ENCODE measurements around the gene TLL1. TPM values are rescaled to one million over a fixed set of nuclear protein-coding genes. Genes with fewer than 3 reads are reported as not detected.

TLL1 gene
- total RNA-seq, 3 donors from 2014 or later = 4.0 to 11.5 (median 4.3) TPM

DNA sequence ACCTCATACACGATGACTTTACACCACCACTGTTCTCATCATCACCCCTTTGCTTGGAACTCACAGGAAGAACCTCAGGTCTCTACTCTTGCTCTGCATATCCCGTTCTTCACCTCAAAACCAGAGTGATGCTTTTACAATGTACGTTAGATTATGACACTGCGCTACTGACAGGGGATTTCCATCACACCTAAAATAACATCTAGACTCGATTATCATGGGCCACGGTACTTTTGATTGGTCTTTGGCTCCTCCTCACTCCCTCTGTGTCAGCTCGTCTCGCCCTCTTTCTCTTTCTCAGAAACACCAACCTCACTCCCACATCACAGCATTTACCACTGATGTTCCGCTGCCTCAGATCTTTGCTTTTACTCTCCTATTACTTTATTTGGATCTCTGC, 172.4 kb downstream of the TLL1 start:
- H3K27me3 ChIP-seq = no peaks in the 10 kb centered on the region
- H3K36me3 ChIP-seq = no peaks in the 10 kb centered on the region
- no peak overlapping the region for H3K4me3 ChIP-seq
- H3K4me1 ChIP-seq = no peaks in the 10 kb centered on the region
- intact Hi-C loops (cut with DNase I; ENCODE audit: low total_unique reads) = no loop called here
- H3K9me3 ChIP-seq = no peaks in the 10 kb centered on the region
- TF ChIP-seq POLR2A (IDR thresholded peaks at IDR 0.05) (no peak), POLR2AphosphoS5 (IDR thresholded peaks at IDR 0.05) (no peak)
- TF ChIP-seq, protein P1, sequence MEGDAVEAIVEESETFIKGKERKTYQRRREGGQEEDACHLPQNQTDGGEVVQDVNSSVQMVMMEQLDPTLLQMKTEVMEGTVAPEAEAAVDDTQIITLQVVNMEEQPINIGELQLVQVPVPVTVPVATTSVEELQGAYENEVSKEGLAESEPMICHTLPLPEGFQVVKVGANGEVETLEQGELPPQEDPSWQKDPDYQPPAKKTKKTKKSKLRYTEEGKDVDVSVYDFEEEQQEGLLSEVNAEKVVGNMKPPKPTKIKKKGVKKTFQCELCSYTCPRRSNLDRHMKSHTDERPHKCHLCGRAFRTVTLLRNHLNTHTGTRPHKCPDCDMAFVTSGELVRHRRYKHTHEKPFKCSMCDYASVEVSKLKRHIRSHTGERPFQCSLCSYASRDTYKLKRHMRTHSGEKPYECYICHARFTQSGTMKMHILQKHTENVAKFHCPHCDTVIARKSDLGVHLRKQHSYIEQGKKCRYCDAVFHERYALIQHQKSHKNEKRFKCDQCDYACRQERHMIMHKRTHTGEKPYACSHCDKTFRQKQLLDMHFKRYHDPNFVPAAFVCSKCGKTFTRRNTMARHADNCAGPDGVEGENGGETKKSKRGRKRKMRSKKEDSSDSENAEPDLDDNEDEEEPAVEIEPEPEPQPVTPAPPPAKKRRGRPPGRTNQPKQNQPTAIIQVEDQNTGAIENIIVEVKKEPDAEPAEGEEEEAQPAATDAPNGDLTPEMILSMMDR (IDR thresholded peaks at IDR 0.05) = no peak
- no peak overlapping the region for H3K27ac ChIP-seq
- DNase-seq (ENCODE audit: low spot score in 2 of 2) = no peak

GRCh38 chr4:166049036-166049435, 176.0 kb downstream of the TLL1 start:
- H3K27me3 ChIP-seq = no peaks in the 10 kb centered on the region
- H3K36me3 ChIP-seq = no peaks in the 10 kb centered on the region
- no peak overlapping the region for H3K27ac ChIP-seq
- intact Hi-C loops (cut with DNase I; ENCODE audit: low total_unique reads) = no loop called here
- TF ChIP-seq, protein P1 (IDR thresholded peaks at IDR 0.05) = no peak
- TF ChIP-seq POLR2AphosphoS5 (IDR thresholded peaks at IDR 0.05) (no peak), POLR2A (IDR thresholded peaks at IDR 0.05) (no peak)
- DNase-seq (ENCODE audit: low spot score in 2 of 2) = no peak
- no peak overlapping the region for H3K4me3 ChIP-seq
- H3K4me1 ChIP-seq = no peaks in the 10 kb centered on the region
- H3K9me3 ChIP-seq = no peaks in the 10 kb centered on the region

DNA sequence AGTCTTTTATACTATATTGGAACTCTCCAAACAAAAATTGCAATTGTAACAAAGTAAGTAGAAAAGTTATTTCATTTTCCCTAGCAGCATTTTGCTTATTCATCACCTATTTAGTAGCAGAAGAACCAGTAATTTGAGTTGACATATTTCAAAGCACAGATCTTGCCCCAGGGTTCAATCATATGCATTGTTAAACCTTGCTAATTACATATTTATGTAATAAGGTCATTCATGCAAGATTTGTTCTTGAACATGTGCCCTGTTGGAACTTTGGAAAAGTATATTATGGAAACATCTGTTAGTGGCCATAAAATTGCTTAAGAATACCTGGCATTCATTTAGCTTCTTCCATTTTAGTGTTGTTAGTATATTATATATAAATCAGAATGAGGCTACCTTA, 191.7 kb downstream of the TLL1 start:
- H3K36me3 ChIP-seq = no peaks in the 10 kb centered on the region
- TF ChIP-seq POLR2A (IDR thresholded peaks at IDR 0.05) (no peak), POLR2AphosphoS5 (IDR thresholded peaks at IDR 0.05) (no peak)
- TF ChIP-seq, protein P1 (IDR thresholded peaks at IDR 0.05) = no peak
- no peak for DNase-seq (ENCODE audit: low spot score in 2 of 2)
- no peak overlapping the region for H3K4me3 ChIP-seq
- no peak overlapping the region for H3K27ac ChIP-seq
- no peaks in the 10 kb centered on the region for H3K27me3 ChIP-seq
- no peaks in the 10 kb centered on the region for H3K9me3 ChIP-seq
- no peaks in the 10 kb centered on the region for H3K4me1 ChIP-seq
- intact Hi-C loops (cut with DNase I; ENCODE audit: low total_unique reads) = no loop called here

DNA sequence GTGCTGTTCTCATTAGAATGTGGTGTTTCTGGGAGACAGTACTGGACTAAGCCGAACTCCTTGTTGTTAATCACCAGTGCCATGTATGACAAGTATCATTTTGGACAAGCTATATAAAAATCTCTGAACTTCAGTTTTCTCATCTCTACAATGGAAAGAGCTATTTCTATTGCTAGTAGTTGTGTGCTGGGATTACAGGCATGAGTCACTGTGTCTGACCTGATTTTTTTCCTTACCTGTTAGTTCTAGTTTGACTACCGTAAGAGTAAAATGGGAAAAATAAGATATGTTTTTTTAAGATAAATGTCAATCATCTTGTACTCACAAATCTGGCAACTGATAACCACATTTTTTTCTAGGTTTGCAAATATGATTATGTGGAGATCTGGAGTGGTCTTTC, 192.3 kb downstream of the TLL1 start:
- Histone ChIP-seq H3K36me3 (no peaks in the 10 kb centered on the region), H3K9me3 (no peaks in the 10 kb centered on the region), H3K4me3 (no peak overlapping the region), H3K27ac (no peak overlapping the region), H3K27me3 (no peaks in the 10 kb centered on the region), H3K4me1 (no peaks in the 10 kb centered on the region)
- TF ChIP-seq, protein P1 (IDR thresholded peaks at IDR 0.05) = no peak
- TF ChIP-seq POLR2AphosphoS5 (IDR thresholded peaks at IDR 0.05) (no peak), POLR2A (IDR thresholded peaks at IDR 0.05) (no peak)
- no peak for DNase-seq (ENCODE audit: low spot score in 2 of 2)
- intact Hi-C loops (cut with DNase I; ENCODE audit: low total_unique reads) = no loop called here

GRCh38 chr4:166066936-166067335, 193.9 kb downstream of the TLL1 start:
- Histone ChIP-seq H3K27ac (no peak overlapping the region), H3K4me1 (no peaks in the 10 kb centered on the region), H3K36me3 (no peaks in the 10 kb centered on the region), H3K27me3 (no peaks in the 10 kb centered on the region), H3K9me3 (no peaks in the 10 kb centered on the region), H3K4me3 (no peak overlapping the region)
- DNase-seq (ENCODE audit: low spot score in 2 of 2) = no peak
- intact Hi-C loops (cut with DNase I; ENCODE audit: low total_unique reads) = no loop called here
- TF ChIP-seq, protein P1 (IDR thresholded peaks at IDR 0.05) = no peak
- no peak for TF ChIP-seq POLR2A (IDR thresholded peaks at IDR 0.05)
- TF ChIP-seq POLR2AphosphoS5 (IDR thresholded peaks at IDR 0.05) = no peak

Measured in breast epithelium (tissue), 4 donors.